ENCODE measurements around the gene SKIDA1.

Gene SKIDA1

DNA sequence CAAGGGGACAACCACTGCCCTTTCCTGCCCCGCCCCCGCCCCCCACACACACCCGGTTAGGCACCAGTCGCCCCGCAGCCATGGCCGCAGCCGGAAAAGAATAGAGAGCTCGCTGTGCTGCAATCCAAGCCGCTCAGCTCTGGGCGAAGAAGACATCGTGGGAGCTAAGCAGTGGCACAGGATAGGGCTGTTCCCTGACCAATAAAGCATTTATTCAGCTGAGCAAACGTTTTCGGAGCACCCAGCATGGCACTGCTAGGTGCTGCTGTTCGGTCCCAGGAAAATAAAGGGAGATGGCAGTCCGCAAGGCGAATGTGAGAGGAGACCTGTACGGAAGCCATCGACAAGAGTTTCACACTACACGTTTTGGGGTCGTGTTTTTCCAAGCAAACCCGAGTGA, 18.3 kb downstream of the SKIDA1 start:
- TF ChIP-seq, protein P1, sequence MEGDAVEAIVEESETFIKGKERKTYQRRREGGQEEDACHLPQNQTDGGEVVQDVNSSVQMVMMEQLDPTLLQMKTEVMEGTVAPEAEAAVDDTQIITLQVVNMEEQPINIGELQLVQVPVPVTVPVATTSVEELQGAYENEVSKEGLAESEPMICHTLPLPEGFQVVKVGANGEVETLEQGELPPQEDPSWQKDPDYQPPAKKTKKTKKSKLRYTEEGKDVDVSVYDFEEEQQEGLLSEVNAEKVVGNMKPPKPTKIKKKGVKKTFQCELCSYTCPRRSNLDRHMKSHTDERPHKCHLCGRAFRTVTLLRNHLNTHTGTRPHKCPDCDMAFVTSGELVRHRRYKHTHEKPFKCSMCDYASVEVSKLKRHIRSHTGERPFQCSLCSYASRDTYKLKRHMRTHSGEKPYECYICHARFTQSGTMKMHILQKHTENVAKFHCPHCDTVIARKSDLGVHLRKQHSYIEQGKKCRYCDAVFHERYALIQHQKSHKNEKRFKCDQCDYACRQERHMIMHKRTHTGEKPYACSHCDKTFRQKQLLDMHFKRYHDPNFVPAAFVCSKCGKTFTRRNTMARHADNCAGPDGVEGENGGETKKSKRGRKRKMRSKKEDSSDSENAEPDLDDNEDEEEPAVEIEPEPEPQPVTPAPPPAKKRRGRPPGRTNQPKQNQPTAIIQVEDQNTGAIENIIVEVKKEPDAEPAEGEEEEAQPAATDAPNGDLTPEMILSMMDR (conservative IDR thresholded peaks at IDR 0.05) = no peak

DNA sequence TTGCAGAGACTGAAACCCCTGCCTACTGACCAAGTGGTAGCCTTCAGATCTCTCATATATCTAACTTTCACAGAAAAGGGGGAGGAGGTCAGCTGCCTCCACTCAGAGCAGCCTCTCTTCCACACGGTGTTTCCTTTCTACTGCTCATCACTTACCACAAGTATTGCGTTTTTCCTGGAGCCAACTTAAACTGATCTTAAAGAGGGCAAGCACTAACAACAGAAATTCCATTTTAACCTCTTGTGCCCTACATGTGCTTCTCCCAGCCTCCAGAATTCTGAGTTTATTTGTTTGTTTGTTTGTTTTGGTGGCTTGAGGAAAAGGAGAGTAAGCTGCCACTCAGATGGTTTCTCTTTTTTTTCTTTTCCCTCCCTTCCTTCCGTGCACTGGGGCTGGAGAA, 19.1 kb downstream of the SKIDA1 start:
- TF ChIP-seq, protein P1 (conservative IDR thresholded peaks at IDR 0.05) = no peak
- H3K27ac ChIP-seq = no peak overlapping the region

More for the DNA sequence above, 18.3 kb downstream of the SKIDA1 start:
- H3K27ac ChIP-seq = no peak overlapping the region

DNA sequence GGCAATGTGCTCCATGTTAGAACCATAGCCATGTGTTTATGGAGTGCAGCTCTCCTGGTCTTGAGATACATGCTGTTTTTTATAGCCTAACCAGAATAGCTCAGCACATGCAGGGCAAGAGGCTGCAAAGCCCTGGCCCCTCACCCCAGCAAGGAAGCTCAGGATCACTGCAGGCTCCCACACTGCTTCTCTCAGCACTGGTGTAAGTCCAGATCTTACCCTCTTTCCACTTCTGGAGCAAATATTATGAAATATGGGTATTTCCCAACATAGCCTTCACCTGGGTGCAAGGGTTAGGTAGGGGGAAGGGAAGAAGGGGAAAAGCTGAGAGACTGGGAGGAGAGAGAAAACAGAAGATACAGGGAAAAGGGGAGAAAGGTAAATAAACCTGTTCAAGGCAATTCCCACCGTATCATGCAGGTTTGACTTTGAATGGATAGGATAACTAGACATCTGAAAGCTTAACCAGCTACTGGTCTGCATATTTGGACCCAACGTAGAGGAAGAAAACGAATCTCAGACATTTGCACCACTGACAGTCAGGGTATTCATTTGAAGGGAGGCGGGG, 19.7 kb downstream of the SKIDA1 start:
- TF ChIP-seq, protein P1 (conservative IDR thresholded peaks at IDR 0.05) = no peak
- no peak overlapping the region for H3K27ac ChIP-seq

DNA sequence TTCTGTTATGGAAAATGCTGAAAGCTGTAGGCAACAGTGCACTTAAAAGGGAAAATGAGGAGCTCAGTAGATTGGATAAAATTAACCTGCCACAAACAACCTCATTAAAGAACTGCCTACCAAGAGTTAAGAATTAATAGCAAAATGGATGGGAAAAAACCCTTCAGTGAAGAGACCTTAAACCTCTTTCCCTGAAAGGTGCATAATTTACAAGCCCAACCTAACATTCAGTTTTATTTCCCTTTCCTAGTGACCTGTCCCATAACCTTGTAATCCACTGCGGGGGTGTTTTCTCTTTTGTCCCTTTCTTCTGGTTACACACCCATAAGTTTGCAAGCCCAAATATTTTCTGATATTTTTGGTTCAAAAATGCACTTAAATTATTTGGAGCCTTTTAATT, 21.9 kb downstream of the SKIDA1 start:
- no peak overlapping the region for H3K27ac ChIP-seq
- TF ChIP-seq, protein P1 (conservative IDR thresholded peaks at IDR 0.05) = no peak

DNA sequence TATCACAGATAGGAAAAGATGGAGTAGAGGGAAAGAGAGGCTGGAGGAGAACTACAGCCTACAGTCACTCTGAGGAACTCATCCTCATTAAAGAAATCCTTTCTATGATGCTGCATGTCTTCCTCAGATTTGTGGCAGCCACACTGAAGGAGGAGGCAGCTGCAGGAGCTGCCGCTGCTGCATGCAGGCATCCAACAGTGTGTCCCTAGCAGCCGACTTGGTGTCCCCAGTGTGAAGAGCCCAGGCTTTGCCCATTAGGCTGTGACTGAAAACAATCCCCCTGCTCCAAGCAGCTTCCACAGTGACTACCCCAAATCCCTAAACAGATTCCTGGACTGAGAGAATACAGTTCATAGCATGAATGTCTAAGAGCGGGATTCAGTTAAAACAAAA, 23.1 kb downstream of the SKIDA1 start:
- TF ChIP-seq, protein P1 (conservative IDR thresholded peaks at IDR 0.05) = no peak
- no peak overlapping the region for H3K27ac ChIP-seq

DNA sequence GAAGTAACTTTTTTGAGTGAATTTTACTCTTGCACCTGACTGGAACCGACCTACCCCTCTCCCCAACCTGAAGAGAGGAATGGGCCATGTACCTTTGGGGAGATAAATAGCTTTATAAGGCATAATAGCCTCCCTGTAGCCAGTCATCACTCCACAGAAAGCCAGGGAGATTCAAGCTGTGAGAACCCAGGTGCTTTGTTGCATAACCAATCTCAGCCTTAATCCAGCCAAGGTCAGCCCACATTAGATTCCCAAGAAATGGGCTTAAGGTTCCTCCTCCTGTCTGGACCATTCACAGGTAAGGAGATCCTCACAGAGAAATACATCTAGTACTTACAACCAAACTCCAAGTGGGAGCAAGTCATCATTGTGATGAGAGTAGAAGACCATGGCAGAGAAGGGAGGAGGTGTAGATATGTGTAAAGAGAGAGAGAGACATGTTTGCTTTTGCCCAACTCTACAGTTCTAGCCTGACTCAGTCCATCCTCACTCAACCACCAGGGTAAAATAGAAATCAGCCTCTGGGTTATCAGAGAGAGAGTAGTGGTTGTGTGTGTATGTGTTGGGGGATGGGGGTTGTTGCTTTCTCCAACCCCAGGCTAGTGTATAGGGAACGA, 23.6 kb downstream of the SKIDA1 start:
- TF ChIP-seq, protein P1 (conservative IDR thresholded peaks at IDR 0.05) = no peak
- H3K27ac ChIP-seq = no peak overlapping the region

DNA sequence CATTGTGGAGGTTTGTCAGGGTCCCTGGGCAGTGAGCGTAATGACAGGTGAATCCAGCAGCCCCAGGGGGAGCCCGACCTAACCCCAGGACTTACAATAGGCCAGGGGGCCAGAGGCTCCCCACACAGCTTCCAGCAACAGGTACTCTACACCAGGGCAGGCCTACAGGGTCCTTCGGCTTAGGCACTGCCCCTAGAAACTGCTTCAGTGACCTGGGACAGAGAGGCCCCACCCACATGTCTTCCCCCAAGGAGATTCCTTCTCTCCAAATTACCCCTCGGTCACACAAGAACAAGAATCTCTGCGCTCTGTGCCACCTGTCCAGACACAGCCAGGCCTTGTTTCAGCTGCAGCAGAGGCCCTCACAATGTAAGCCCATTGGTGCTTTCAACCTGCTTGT, 24.4 kb downstream of the SKIDA1 start:
- no peak overlapping the region for H3K27ac ChIP-seq
- TF ChIP-seq, protein P1 (conservative IDR thresholded peaks at IDR 0.05) = no peak

Data from VCaP (cell line).